HG03354 (cell line): ENCODE data around the gene TNXB.
"Not testable (repeated sequence)": the region's sequence is repeated elsewhere in the genome, so short reads cannot be mapped to it uniquely, and the experiment has no call there.

Experiments used
- ATAC-seq: cut with Tn5 transposase; IDR thresholded peaks from one replicate; pipeline ENCODE4 v1.9.1; 2021; ENCODE audit warnings: mild to moderate bottlenecking; ENCODE audit not compliant: unreplicated experiment, poor library complexity, severe bottlenecking

The TNXB gene

GRCh38 chr6:32069878-32070515, 39.1 kb downstream of the TNXB start:
- no peak for ATAC-seq

- no peak for ATAC-seq
Observed at GRCh38 chr6:32069460-32069859, 39.7 kb downstream of the TNXB start.

- ATAC-seq = no peak
Observed at GRCh38 chr6:32068867-32069266, 40.3 kb downstream of the TNXB start.

GRCh38 chr6:32068315-32068714, 40.8 kb downstream of the TNXB start:
- ATAC-seq = not testable (repeated sequence)

GRCh38 chr6:32067521-32067920, 41.6 kb downstream of the TNXB start:
- not testable (repeated sequence) for ATAC-seq

GRCh38 chr6:32064706-32065105, 44.4 kb downstream of the TNXB start:
- no peak for ATAC-seq

GRCh38 chr6:32060966-32061655, 48.0 kb downstream of the TNXB start:
- no peak for ATAC-seq

GRCh38 chr6:32058511-32058963, 50.6 kb downstream of the TNXB start:
- ATAC-seq = no peak

GRCh38 chr6:32057966-32058365, 51.2 kb downstream of the TNXB start:
- no peak for ATAC-seq

- no peak for ATAC-seq
Observed at GRCh38 chr6:32056254-32056653, 52.9 kb downstream of the TNXB start.

GRCh38 chr6:32055756-32056155, 53.4 kb downstream of the TNXB start:
- ATAC-seq = not testable (repeated sequence)

GRCh38 chr6:32053314-32053713, 55.8 kb downstream of the TNXB start:
- ATAC-seq = not testable (repeated sequence)

GRCh38 chr6:32052626-32053025, 56.5 kb downstream of the TNXB start:
- not testable (repeated sequence) for ATAC-seq

- ATAC-seq = no peak
Observed at GRCh38 chr6:32050562-32050961, 58.6 kb downstream of the TNXB start.

GRCh38 chr6:32049736-32050135, 59.4 kb downstream of the TNXB start:
- not testable (repeated sequence) for ATAC-seq

GRCh38 chr6:32049149-32049548, 60.0 kb downstream of the TNXB start:
- not testable (repeated sequence) for ATAC-seq

GRCh38 chr6:32047855-32048766, 61.0 kb downstream of the TNXB start:
- ATAC-seq = no peak

- no peak for ATAC-seq
Observed at GRCh38 chr6:32047539-32047854, 61.6 kb downstream of the TNXB start.

GRCh38 chr6:32047084-32047478, 62.1 kb downstream of the TNXB start:
- no peak for ATAC-seq

GRCh38 chr6:32046450-32047083, 62.6 kb downstream of the TNXB start:
- no peak for ATAC-seq
